SK-N-SH treated with all-trans-retinoic acid at 6 μM for 48 hours (cell line): ENCODE measurements around the gene GRM3.

Experiments used
- ARNTL ChIP-seq: fragments of 450-650 bp; formaldehyde crosslinking; IDR thresholded peaks from 2 replicates; pipeline ENCODE4 v1.5.0; 2020; ENCODE audit warnings: low read depth, mild to moderate bottlenecking, moderate library complexity, borderline replicate concordance
- OSR1 ChIP-seq: fragments of 250-450 bp; sonication (Bioruptor Pico); IDR thresholded peaks from 2 replicates; pipeline ENCODE4 v1.8.0; 2022; ENCODE audit warnings: moderate library complexity, mild to moderate bottlenecking, inconsistent platforms
- TCF4 ChIP-seq: fragments of 250-450 bp; sonication (Bioruptor Pico); IDR thresholded peaks from 2 replicates; pipeline ENCODE4 v1.8.0; 2021; ENCODE audit warnings: mild to moderate bottlenecking, moderate library complexity, borderline replicate concordance
- ZNF565 ChIP-seq: fragments of 450-650 bp; formaldehyde crosslinking; conservative IDR thresholded peaks from 2 replicates; pipeline ENCODE4 v1.5.0; 2020; ENCODE audit warnings: low read depth, mild to moderate bottlenecking, moderate library complexity
- TF ChIP-seq, protein P1 (sequence below): fragments of 250-450 bp; sonication (Bioruptor Pico); IDR thresholded peaks from 2 replicates; pipeline ENCODE4 v1.5.1; 2020; ENCODE audit warnings: low read depth, mild to moderate bottlenecking, moderate library complexity

DNA sequence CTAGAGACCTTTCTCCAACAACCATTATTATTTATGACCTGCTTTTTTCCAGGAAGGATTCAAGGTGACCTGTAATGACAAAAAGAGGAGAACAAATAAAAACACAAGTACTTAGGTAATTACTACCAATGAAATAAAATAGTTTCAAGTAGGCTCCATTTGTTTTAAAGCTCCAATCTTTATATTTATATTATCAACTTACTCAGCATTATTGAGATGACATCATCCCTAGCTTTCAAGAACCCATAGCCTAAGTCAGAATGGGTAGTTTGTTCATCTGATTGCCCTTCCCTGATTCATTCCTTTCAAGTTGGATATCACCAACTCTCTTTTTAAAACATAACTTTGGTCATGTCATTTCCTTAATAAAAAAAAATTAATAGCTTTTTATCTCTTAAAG lies 131.5 kb downstream of the GRM3 start:
- TF ChIP-seq ZNF565 (CRISPR knock-in tag) (no peak), OSR1 (CRISPR knock-in tag) (no peak), TCF4 (CRISPR knock-in tag) (no peak), ARNTL (no peak)
- TF ChIP-seq, protein P1, sequence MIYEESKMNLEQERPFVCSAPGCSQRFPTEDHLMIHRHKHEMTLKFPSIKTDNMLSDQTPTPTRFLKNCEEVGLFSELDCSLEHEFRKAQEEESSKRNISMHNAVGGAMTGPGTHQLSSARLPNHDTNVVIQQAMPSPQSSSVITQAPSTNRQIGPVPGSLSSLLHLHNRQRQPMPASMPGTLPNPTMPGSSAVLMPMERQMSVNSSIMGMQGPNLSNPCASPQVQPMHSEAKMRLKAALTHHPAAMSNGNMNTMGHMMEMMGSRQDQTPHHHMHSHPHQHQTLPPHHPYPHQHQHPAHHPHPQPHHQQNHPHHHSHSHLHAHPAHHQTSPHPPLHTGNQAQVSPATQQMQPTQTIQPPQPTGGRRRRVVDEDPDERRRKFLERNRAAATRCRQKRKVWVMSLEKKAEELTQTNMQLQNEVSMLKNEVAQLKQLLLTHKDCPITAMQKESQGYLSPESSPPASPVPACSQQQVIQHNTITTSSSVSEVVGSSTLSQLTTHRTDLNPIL (CRISPR knock-in tag) = no peak
